K562 (cell line): ENCODE data around the gene ANO2. TPM values are rescaled to one million over a fixed set of nuclear protein-coding genes. Genes with fewer than 3 reads are reported as not detected.

Experiments
- ATAC-seq: fragments of 200-7000 bp; cut with Tn5 transposase; 3 replicates; pipeline ENCODE4 v1.9.1; 2020; ENCODE audit warnings: moderate library complexity
- BruUV-seq: library from RNA; stranded (reverse); fragments of 400-500 nt; replicated peaks from 2 replicates; lab custom pipeline; 2021; lab: Mats Ljungman, UMichigan
- CTCF ChIA-PET: fragments of 300-600 bp; formaldehyde crosslinking; extraction: SDS; loops from one replicate; lab custom pipeline; 2021; ENCODE audit warnings: low intra/inter-chr PET ratio; lab: Yijun Ruan, JAX
- POLR2A ChIA-PET: fragments of 300-600, 350-650 bp; sonication (Branson Sonifier 250); formaldehyde crosslinking; extraction: SDS; loops from one replicate; lab custom pipeline; 2021; ENCODE audit warnings: antibody characterized with exemption, inconsistent platforms; lab: Yijun Ruan, JAX
- DNase-seq, 4 experiments: peaks; one replicate each; pipeline versions ENCODE4 v3.0.0 to v3.0.0-alpha.2; 2011 to 2018; ENCODE audit warnings: low spot score in 3 of 4, mixed read lengths in 3 of 4; ENCODE audit errors: extremely low read depth in 1 of 4
- FAIRE-seq: peaks from 2 replicates; lab custom pipeline; 2011; peaks lifted over from hg19 to GRCh38; lab: Jason Lieb, UNC
- H2AFZ ChIP-seq: 2 replicates; pipeline ENCODE4 v1.6.0; 2011; ENCODE audit warnings: low read depth, low read length, control low read depth, inconsistent platforms
- H3K27ac ChIP-seq: fragments of 200-600 bp; 3 replicates; pipeline ENCODE4 v1.8.0; 2011; ENCODE audit warnings: low read depth, mild to moderate bottlenecking, control low read depth, inconsistent platforms, low read length, moderate library complexity, mixed read lengths; ENCODE audit errors: extremely low read depth
- H3K27me3 ChIP-seq, 2 experiments: fragments of 300-600 bp in 1 of 2; 2 replicates in 1 of 2; 3 replicates in 1 of 2; pipeline versions ENCODE4 v1.6.0 to v1.8.0; 2011; ENCODE audit warnings: inconsistent platforms in 2 of 2, low read length in 2 of 2, mild to moderate bottlenecking in 1 of 2, mixed read lengths in 1 of 2, moderate library complexity in 1 of 2; ENCODE audit not compliant: control insufficient read depth in 2 of 2, insufficient read depth in 2 of 2
- H3K36me3 ChIP-seq: fragments of 300-600 bp; 3 replicates; pipeline ENCODE4 v1.8.0; 2011; ENCODE audit warnings: mild to moderate bottlenecking, low read length, inconsistent platforms; ENCODE audit not compliant: control insufficient read depth, insufficient read depth
- H3K4me1 ChIP-seq, 2 experiments: fragments of 200-600 bp in 1 of 2; replicated peaks in 1 of 2; 2 replicates in 1 of 2; 3 replicates in 1 of 2; pipeline versions ENCODE4 v1.5.1 to v1.8.0; 2011; ENCODE audit warnings: inconsistent platforms in 2 of 2, low read length in 2 of 2, mild to moderate bottlenecking in 1 of 2, mixed read lengths in 1 of 2, moderate library complexity in 1 of 2; ENCODE audit not compliant: control insufficient read depth in 2 of 2, insufficient read depth in 2 of 2
- H3K4me2 ChIP-seq: 2 replicates; pipeline ENCODE4 v1.6.1; 2011; ENCODE audit warnings: low read length, control low read depth, inconsistent platforms, mixed read lengths; ENCODE audit not compliant: insufficient read depth
- H3K4me3 ChIP-seq: fragments of 200-600 bp; sonication (generic), shearing (Covaris generic); 2 replicates; pipeline ENCODE4 v1.5.1; 2016; ENCODE audit warnings: control low read depth, inconsistent platforms
- H3K79me2 ChIP-seq: fragments of 200-600 bp; 3 replicates; pipeline ENCODE4 v1.8.0; 2011; ENCODE audit warnings: low read length, inconsistent platforms; ENCODE audit not compliant: control insufficient read depth, insufficient read depth
- H3K9ac ChIP-seq, 2 experiments: 2 replicates each; pipeline versions ENCODE4 v1.6.0 to v1.6.1; 2011; ENCODE audit warnings: low read depth in 2 of 2, low read length in 2 of 2, control low read depth in 1 of 2, inconsistent platforms in 1 of 2, mild to moderate bottlenecking in 1 of 2, mixed read lengths in 1 of 2; ENCODE audit not compliant: insufficient read depth in 1 of 2
- H3K9me1 ChIP-seq: one replicate; pipeline ENCODE4 v1.6.0; 2011; ENCODE audit warnings: inconsistent platforms, mild to moderate bottlenecking, low read length, moderate library complexity; ENCODE audit not compliant: control insufficient read depth, insufficient read depth
- H3K9me3 ChIP-seq: replicated peaks from 2 replicates; pipeline ENCODE4 v1.5.1; 2011; ENCODE audit warnings: low read depth, low read length, inconsistent platforms; ENCODE audit not compliant: control insufficient read depth, insufficient read depth
- H4K20me1 ChIP-seq: replicated peaks from 2 replicates; pipeline ENCODE4 v1.6.1; 2011; ENCODE audit warnings: low read length, inconsistent platforms, mixed read lengths; ENCODE audit not compliant: control insufficient read depth, insufficient read depth
- ARNT ChIP-seq, 2 experiments: fragments of 450-650 bp; IDR thresholded peaks; 2 replicates each; pipeline ENCODE4 v1.6.1; 2016; ENCODE audit warnings: mild to moderate bottlenecking in 1 of 2
- CHD7 ChIP-seq: fragments of 200-600 bp; sonication (generic); IDR thresholded peaks from one replicate; pipeline ENCODE4 v1.6.1; 2012; ENCODE audit warnings: mild to moderate bottlenecking, low read depth, low read length, inconsistent platforms
- MCM5 ChIP-seq: fragments of 450-650 bp; IDR thresholded peaks from 2 replicates; pipeline ENCODE4 v1.6.1; 2016; ENCODE audit warnings: low read depth
- PML ChIP-seq: IDR thresholded peaks from 2 replicates; pipeline ENCODE4 v1.6.1; 2012; ENCODE audit warnings: low read length, inconsistent platforms
- POLR2B ChIP-seq: fragments of 450-650 bp; IDR thresholded peaks from 2 replicates; pipeline ENCODE4 v1.6.1; 2018; ENCODE audit warnings: low read depth; ENCODE audit not compliant: partially characterized antibody
- POLR2G ChIP-seq: fragments of 200-400 bp; formaldehyde crosslinking; IDR thresholded peaks from 2 replicates; pipeline ENCODE4 v1.6.1; 2017; ENCODE audit warnings: low read depth, mild to moderate bottlenecking, antibody characterized with exemption, low read length, moderate library complexity
- RBM15 ChIP-seq: fragments of 200-400 bp; formaldehyde crosslinking; IDR thresholded peaks from 2 replicates; pipeline ENCODE4 v1.6.1; 2018; ENCODE audit warnings: mild to moderate bottlenecking, low read length, moderate library complexity; ENCODE audit not compliant: insufficient read depth
- ZNF384 ChIP-seq: IDR thresholded peaks from 2 replicates; pipeline ENCODE4 v1.6.1; 2012; ENCODE audit warnings: low read depth, low read length, improper control_type of control experiment
- WGBS: fragments of 100-300 bp; shearing (Covaris generic); methylation state at CpG from one replicate; pipeline ENCODE4 v1.1.6; 2016; ENCODE audit warnings: low coverage, mixed read lengths; ENCODE audit not compliant: insufficient coverage; ENCODE audit errors: missing lambda C conversion rate; 5-methylcytosine and 5-hydroxymethylcytosine counted together
- in situ Hi-C: fragments of 300-500 bp; cut with MboI; formaldehyde crosslinking; loops from 4 replicates; pipeline ENCODE4 v1.15.0; 2018; ENCODE audit warnings: inconsistent platforms, mixed read lengths
- intact Hi-C: fragments of 100-400 bp; cut with micrococcal nuclease; formaldehyde crosslinking; loops from 2 replicates; pipeline ENCODE4 v1.14.2; 2022
- polyA plus RNA-seq, 8 experiments: library from polyadenylated mRNA; depleted of rRNA in 4 of 8; stranded (reverse) in 5 of 8; unstranded in 3 of 8; fragments of >200 nt; fragmentation: Nextera tagmentation in 2 of 8; fragmentation: Illumina TruSeq in 1 of 8; extraction: Ambion mirVana in 2 of 8; extraction: Trizol in 1 of 8; gene quantifications; 2 replicates each; pipeline versions ENCODE4 v1.2.1 to v1.2.3, GENCODE V29; 2011 to 2014; ENCODE audit warnings: inconsistent platforms in 1 of 8, missing spikeins in 1 of 8
- total RNA-seq, 7 experiments: library from RNA; depleted of rRNA in 6 of 7; stranded (reverse); fragments of >200 nt in 6 of 7; fragmentation: Illumina TruSeq in 2 of 7; extraction: Trizol in 2 of 7; gene quantifications; 2 replicates each; pipeline versions ENCODE4 v1.2.1 to v1.2.3, GENCODE V29; 2011 to 2021; ENCODE audit warnings: low replicate concordance in 1 of 7
- TF ChIP-seq, protein P1 (sequence below): fragments of 450-650 bp; formaldehyde crosslinking; IDR thresholded peaks from 2 replicates; pipeline ENCODE4 v1.4.0; 2020; ENCODE audit warnings: mild to moderate bottlenecking, moderate library complexity
- TF ChIP-seq, protein P2 (sequence below): fragments of 450-650 bp; IDR thresholded peaks from 2 replicates; pipeline ENCODE4 v1.6.1; 2016; ENCODE audit warnings: low read depth, mild to moderate bottlenecking, moderate library complexity

ANO2 gene
- total and polyA plus RNA-seq, 9 of the 15 experiments (the other 6 are each of a cell fraction or from before 2014, with no cell fraction given), result 0.64 TPM; not detected in 8

DNA sequence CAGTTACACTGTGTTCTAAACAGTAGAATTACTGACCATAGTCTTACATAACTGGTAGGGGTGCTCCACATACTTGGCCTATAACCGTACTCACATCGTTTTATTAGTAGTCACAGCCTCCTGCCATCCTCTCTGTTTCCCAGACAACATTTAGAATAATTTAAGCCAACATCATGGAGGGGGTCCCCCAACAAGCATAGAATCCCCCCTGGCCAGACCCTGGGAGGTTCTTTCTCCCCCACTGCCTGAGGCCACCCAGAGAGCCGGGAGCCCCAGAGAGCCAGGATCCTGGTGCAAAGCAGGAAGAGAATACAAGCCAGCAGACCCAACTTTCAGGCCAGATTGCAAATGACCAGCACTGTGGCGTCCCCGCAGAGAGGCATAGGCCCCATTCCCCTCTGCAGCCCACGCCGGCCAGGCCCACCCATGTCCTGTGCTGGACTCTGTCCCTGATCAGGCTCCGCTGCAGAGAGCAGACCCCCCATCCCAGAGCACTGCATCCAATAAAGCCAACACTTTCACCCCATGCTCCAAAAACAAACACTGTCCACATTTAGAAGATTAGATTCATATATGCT is 317.9 kb downstream of the ANO2 start:
- no peak for ATAC-seq
- TF ChIP-seq, protein P1, sequence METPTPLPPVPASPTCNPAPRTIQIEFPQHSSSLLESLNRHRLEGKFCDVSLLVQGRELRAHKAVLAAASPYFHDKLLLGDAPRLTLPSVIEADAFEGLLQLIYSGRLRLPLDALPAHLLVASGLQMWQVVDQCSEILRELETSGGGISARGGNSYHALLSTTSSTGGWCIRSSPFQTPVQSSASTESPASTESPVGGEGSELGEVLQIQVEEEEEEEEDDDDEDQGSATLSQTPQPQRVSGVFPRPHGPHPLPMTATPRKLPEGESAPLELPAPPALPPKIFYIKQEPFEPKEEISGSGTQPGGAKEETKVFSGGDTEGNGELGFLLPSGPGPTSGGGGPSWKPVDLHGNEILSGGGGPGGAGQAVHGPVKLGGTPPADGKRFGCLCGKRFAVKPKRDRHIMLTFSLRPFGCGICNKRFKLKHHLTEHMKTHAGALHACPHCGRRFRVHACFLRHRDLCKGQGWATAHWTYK (CRISPR knock-in tag), result no peak
- TF ChIP-seq POLR2B (no peak), ARNT (IDR thresholded peaks at IDR 0.05) (no peak), MCM5 (no peak), ZNF384 (no peak), CHD7 (no peak), POLR2G (no peak), RBM15 (no peak), PML (no peak)
- TF ChIP-seq, protein P2, sequence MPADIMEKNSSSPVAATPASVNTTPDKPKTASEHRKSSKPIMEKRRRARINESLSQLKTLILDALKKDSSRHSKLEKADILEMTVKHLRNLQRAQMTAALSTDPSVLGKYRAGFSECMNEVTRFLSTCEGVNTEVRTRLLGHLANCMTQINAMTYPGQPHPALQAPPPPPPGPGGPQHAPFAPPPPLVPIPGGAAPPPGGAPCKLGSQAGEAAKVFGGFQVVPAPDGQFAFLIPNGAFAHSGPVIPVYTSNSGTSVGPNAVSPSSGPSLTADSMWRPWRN, result no peak

More for the DNA sequence above, 317.9 kb downstream of the ANO2 start:
- no peak overlapping the region for H3K4me3 ChIP-seq
- no peak overlapping the region for H2AFZ ChIP-seq
- WGBS, result 6% methylated on average over 8 of the region's 8 CpGs
- peaks cover 4 to 33% of the 10 kb centered on the region in 2 experiments; a peak in 2 of 5 replicates for H3K27me3 ChIP-seq
- ChIA-PET CTCF (interaction anchor here (0.6 kb wide), 1 partner anchor 38 kb away, joined by 4 read pairs; no protein-coding TSS in a partner anchor), POLR2A (no interaction called here)
- in situ Hi-C loops, result no loop called here
- no peaks in the 10 kb centered on the region for H4K20me1 ChIP-seq
- no peaks in the 10 kb centered on the region for H3K36me3 ChIP-seq
- no peaks in the 10 kb centered on the region for H3K79me2 ChIP-seq
- H3K4me2 ChIP-seq, result no peak overlapping the region
- H3K9me1 ChIP-seq, result no peaks in the 10 kb centered on the region
- H3K4me1 ChIP-seq, result no peaks in the 10 kb centered on the region
- H3K27ac ChIP-seq, result no peak overlapping the region
- DNase-seq, result no peak
- H3K9ac ChIP-seq, result no peak overlapping the region
- no peaks in the 10 kb centered on the region for H3K9me3 ChIP-seq
- BruUV-seq, result no TSS peak
- no peak for FAIRE-seq
- intact Hi-C loops, result no loop called here
